Pericardium fibroblast (primary cell): ENCODE measurements around the gene RPS3. TPM values are rescaled to one million over a fixed set of nuclear protein-coding genes. Genes with fewer than 3 reads are reported as not detected.

ENCODE experiments used
- total RNA-seq: library from RNA; depleted of rRNA; stranded (reverse); fragments of >200 nt; gene quantifications from 2 replicates; pipeline ENCODE4 v1.2.3, GENCODE V29; 2015

Gene RPS3
- 3,213 and 4,830 TPM in 2 replicates for total RNA-seq

DNA sequence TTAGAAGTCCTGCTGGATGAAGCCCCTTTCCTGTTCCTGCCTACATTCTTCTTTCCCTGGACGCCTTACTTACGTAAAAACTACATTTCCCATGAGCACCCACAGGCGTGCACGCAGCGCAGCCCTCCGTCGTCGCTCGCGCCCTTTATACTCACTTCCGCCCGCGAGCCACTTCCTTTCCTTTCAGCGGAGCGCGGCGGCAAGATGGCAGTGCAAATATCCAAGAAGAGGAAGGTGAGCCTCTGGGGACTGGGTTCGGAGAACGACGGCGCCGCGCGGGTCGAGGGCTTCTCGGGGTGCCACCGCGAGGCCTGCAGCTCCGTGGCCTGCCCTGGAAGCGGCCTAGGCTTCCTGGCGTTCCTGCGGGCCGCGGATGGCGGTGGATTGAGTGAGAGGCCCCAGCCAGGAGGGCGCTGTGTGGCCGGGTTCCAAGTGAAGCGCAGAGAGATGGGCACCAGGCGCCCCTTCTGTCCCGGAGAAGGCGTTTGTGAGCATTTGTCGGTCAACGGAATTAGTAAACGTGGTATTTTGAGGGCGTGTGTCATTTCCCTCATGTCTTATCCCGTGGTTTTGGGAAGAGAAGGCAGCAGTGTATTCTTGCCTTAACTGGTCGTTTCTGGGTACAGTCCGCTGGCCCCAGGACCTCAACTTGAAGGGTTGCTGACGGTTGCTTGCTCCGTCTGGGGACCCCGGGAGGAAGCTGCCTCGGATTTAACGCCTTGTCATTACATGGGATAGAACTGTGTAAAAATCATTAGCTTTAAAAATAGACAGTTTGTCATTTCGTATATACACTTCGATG is at the start of gene RPS3:
Gene RPS3 (plus strand): TSS at position 175 of the 802 bp plus-strand sequence. CDS start 30 bp downstream, at position 205.

DNA sequence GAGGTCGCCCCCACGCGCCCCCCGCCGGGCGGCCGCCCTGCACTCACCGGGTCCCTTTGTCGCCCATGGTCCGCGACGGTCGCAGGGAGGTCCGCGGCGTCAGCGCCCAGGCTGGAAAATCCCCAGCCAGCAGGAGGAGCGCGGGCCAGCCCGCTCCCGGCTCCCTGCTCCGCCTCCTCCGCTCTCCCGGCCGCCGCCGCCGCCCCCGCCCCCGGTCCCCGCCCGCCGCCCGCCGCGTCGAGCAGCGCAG is 47.9 kb upstream of the RPS3 start, which contains the start of gene ARRB1:
Gene ARRB1 (minus strand): TSS at position 121 of the 250 bp plus-strand sequence. CDS start 54 bp downstream, at position 67.

DNA sequence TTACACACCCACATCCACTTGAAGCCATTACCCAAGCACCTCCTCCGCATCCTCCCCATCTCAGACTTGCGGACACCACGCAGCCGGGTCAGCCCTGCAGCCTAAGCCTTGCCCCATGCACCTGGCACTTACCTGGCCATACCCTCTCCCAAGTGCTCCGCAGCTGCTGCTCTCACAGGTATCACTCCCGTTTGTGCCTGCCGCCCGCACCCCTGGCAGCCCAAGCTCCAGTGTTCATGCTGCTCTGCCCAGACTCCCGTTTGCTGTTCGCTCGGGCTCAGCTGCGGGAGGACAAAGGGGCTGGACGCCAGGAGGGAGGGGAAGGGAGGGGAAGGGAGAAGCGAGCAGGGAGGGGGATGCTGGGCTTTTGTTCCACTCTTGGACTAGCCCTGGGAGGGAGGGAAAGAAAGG is 33.6 kb downstream of the RPS3 start, which contains the start of gene KLHL35:
Gene KLHL35 (minus strand): TSS at position 293 of the 411 bp plus-strand sequence. CDS start 2,574 bp downstream, outside the sequence.

Other genes with a start within 250 kb of the RPS3 start
- 0.23 TPM in 1 of 2 replicates, not detected in the other for gene SLCO2B1, start 248.4 kb upstream of the RPS3 start, total RNA-seq
- gene TPBGL, start 158.7 kb upstream of the RPS3 start, total RNA-seq: under 0.01 and 0.51 TPM in 2 replicates
- gene ARRB1, start 47.9 kb upstream of the RPS3 start, total RNA-seq: 13.4 and 19.6 TPM in 2 replicates
- 1.0 and 4.7 TPM in 2 replicates for gene KLHL35, start 33.7 kb downstream of the RPS3 start, total RNA-seq
- gene GDPD5, start 126.4 kb downstream of the RPS3 start, total RNA-seq: 9.1 and 16.5 TPM in 2 replicates
- 2,236 and 2,744 TPM in 2 replicates for gene SERPINH1, start 162.7 kb downstream of the RPS3 start, total RNA-seq